Progenitor cell of endocrine pancreas (in vitro differentiated cells): ENCODE data around the gene TNRC6C. TPM values are rescaled to one million over a fixed set of nuclear protein-coding genes. Genes with fewer than 3 reads are reported as not detected.

Experiments used
- DNase-seq: peaks from one replicate; pipeline ENCODE4 v3.0.0; 2021; ENCODE audit warnings: low spot score; ENCODE audit not compliant: unreplicated experiment
- H3K27ac Mint-ChIP-seq: 2 replicates; pipeline ENCODE4 v1.8.0; 2021; ENCODE audit warnings: mild to moderate bottlenecking, moderate library complexity, mixed read lengths
- H3K27me3 Mint-ChIP-seq: 2 replicates; pipeline ENCODE4 v1.8.0; 2021; ENCODE audit warnings: mixed read lengths
- H3K36me3 Mint-ChIP-seq: 2 replicates; pipeline ENCODE4 v1.8.0; 2022; ENCODE audit warnings: mixed read lengths; ENCODE audit not compliant: insufficient read depth
- H3K4me1 Mint-ChIP-seq: 2 replicates; pipeline ENCODE4 v1.8.0; 2021; ENCODE audit warnings: low read depth, mixed read lengths
- H3K4me3 Mint-ChIP-seq: 2 replicates; pipeline ENCODE4 v1.8.0; 2021; ENCODE audit warnings: low read depth, mild to moderate bottlenecking, moderate library complexity, mixed read lengths
- H3K9me3 Mint-ChIP-seq: 2 replicates; pipeline ENCODE4 v1.8.0; 2021; ENCODE audit warnings: low read depth, mixed read lengths
- CTCF ChIP-seq: fragments of 200-600 bp; sonication (generic); IDR thresholded peaks from one replicate; pipeline ENCODE4 v1.5.0; 2021; ENCODE audit warnings: antibody characterized with exemption, mild to moderate bottlenecking; ENCODE audit not compliant: unreplicated experiment
- total RNA-seq: library from RNA; stranded (reverse); gene quantifications from 2 replicates; pipeline ENCODE4 v1.2.1, GENCODE V29; 2021

TNRC6C gene
- total RNA-seq, 1 donor from 2014 or later, result 38.3 TPM

GRCh38 chr17:78117027-78117981, 158.8 kb downstream of the TNRC6C start:
- Mint-ChIP-seq H3K27ac (peak overlapping the region; percentile 97), H3K4me3 (peak overlapping the region; percentile 37), H3K36me3 (peaks cover 11% of the 10 kb centered on the region), H3K4me1 (peaks cover 13% of the 10 kb centered on the region), H3K9me3 (no peaks in the 10 kb centered on the region), H3K27me3 (no peaks in the 10 kb centered on the region)
- peak; percentile 64 for DNase-seq
- TF ChIP-seq CTCF, result peak; percentile 78

GRCh38 chr17:78118801-78119241, 160.3 kb downstream of the TNRC6C start:
- DNase-seq, result no peak
- Mint-ChIP-seq H3K9me3 (no peaks in the 10 kb centered on the region), H3K27me3 (no peaks in the 10 kb centered on the region), H3K27ac (no peak overlapping the region), H3K4me3 (no peak overlapping the region), H3K36me3 (peaks cover 14% of the 10 kb centered on the region), H3K4me1 (peaks cover 12% of the 10 kb centered on the region)
- no peak for TF ChIP-seq CTCF

- DNase-seq, result no peak
- Mint-ChIP-seq H3K4me3 (no peak overlapping the region), H3K27ac (no peak overlapping the region), H3K36me3 (peaks cover 9% of the 10 kb centered on the region), H3K9me3 (no peaks in the 10 kb centered on the region), H3K4me1 (peaks cover 12% of the 10 kb centered on the region), H3K27me3 (no peaks in the 10 kb centered on the region)
- TF ChIP-seq CTCF, result no peak
Measured at GRCh38 chr17:78120537-78120936, 162.0 kb downstream of the TNRC6C start.

- DNase-seq, result no peak
Measured at GRCh38 chr17:78120971-78121800, 162.7 kb downstream of the TNRC6C start.

More at GRCh38 chr17:78120971-78121800, 162.7 kb downstream of the TNRC6C start:
- Mint-ChIP-seq H3K36me3 (peaks cover 9% of the 10 kb centered on the region), H3K27ac (no peak overlapping the region), H3K27me3 (no peaks in the 10 kb centered on the region), H3K4me1 (peaks cover 12% of the 10 kb centered on the region), H3K4me3 (no peak overlapping the region), H3K9me3 (no peaks in the 10 kb centered on the region)
- TF ChIP-seq CTCF, result no peak
